Keratinocyte (primary cell): ENCODE data around the gene INPP5E. TPM values are rescaled to one million over a fixed set of nuclear protein-coding genes. Genes with fewer than 3 reads are reported as not detected.

Experiments
- DNase-seq: peaks from one replicate; pipeline ENCODE4 v3.0.0-alpha.2; 2011; ENCODE audit warnings: low read depth, missing footprints, low spot score
- FAIRE-seq: peaks from 2 replicates; lab custom pipeline; 2011; peaks lifted over from hg19 to GRCh38; lab: Jason Lieb, UNC
- H2AFZ ChIP-seq: 2 replicates; pipeline ENCODE4 v1.6.0; 2012; ENCODE audit warnings: low read length, control low read depth, inconsistent platforms; ENCODE audit not compliant: control insufficient read depth
- H3K27ac ChIP-seq: 2 replicates; pipeline ENCODE4 v1.5.1; 2011; ENCODE audit warnings: low read length; ENCODE audit not compliant: control insufficient read depth, insufficient read depth
- H3K27me3 ChIP-seq: 3 replicates; pipeline ENCODE4 v1.6.0; 2011; ENCODE audit warnings: low read length; ENCODE audit not compliant: control insufficient read depth, insufficient read depth; ENCODE audit errors: extremely low read depth
- H3K36me3 ChIP-seq, 2 experiments: 2 replicates in 1 of 2; 3 replicates in 1 of 2; pipeline ENCODE4 v1.5.1; 2011; ENCODE audit warnings: low read length in 2 of 2, mild to moderate bottlenecking in 1 of 2; ENCODE audit not compliant: control insufficient read depth in 2 of 2, insufficient read depth in 2 of 2; ENCODE audit errors: extremely low read depth in 1 of 2
- H3K4me1 ChIP-seq: 3 replicates; pipeline ENCODE4 v1.5.1; 2011; ENCODE audit warnings: low read length; ENCODE audit not compliant: control insufficient read depth, insufficient read depth; ENCODE audit errors: extremely low read depth
- H3K4me2 ChIP-seq: 3 replicates; pipeline ENCODE4 v1.6.0; 2011; ENCODE audit warnings: low read depth, low read length; ENCODE audit not compliant: control insufficient read depth, insufficient read depth; ENCODE audit errors: extremely low read depth
- H3K4me3 ChIP-seq, 3 experiments: fragments of 200-600 bp in 1 of 3; sonication (generic) in 1 of 3; 2 replicates in 2 of 3; 3 replicates in 1 of 3; pipeline ENCODE4 v1.5.1; 2011 to 2016; ENCODE audit warnings: low read length in 3 of 3, mild to moderate bottlenecking in 3 of 3, control low read depth in 2 of 3, inconsistent platforms in 1 of 3, low read depth in 1 of 3, mixed read lengths in 1 of 3, mixed run types in 1 of 3, moderate library complexity in 1 of 3; ENCODE audit not compliant: control insufficient read depth in 2 of 3, insufficient read depth in 2 of 3; ENCODE audit errors: extremely low read depth in 1 of 3
- H3K79me2 ChIP-seq: 2 replicates; pipeline ENCODE4 v1.6.0; 2012; ENCODE audit warnings: low read length; ENCODE audit not compliant: control insufficient read depth, insufficient read depth
- H3K9ac ChIP-seq: 3 replicates; pipeline ENCODE4 v1.6.0; 2011; ENCODE audit warnings: low read length; ENCODE audit not compliant: control insufficient read depth, insufficient read depth; ENCODE audit errors: extremely low read depth
- H3K9me1 ChIP-seq: 3 replicates; pipeline ENCODE4 v1.6.0; 2011; ENCODE audit warnings: low read length; ENCODE audit not compliant: control insufficient read depth, insufficient read depth; ENCODE audit errors: extremely low read depth
- H3K9me3 ChIP-seq: 2 replicates; pipeline ENCODE4 v1.5.1; 2012; ENCODE audit warnings: low read depth, low read length; ENCODE audit not compliant: control insufficient read depth
- H4K20me1 ChIP-seq: 3 replicates; pipeline ENCODE4 v1.6.0; 2011; ENCODE audit warnings: low read length; ENCODE audit not compliant: control insufficient read depth, insufficient read depth; ENCODE audit errors: extremely low read depth
- CTCF ChIP-seq, 3 experiments: IDR thresholded peaks in 1 of 3; conservative IDR thresholded peaks in 1 of 3; optimal IDR thresholded peaks in 1 of 3; 2 replicates in 2 of 3; 3 replicates in 1 of 3; pipeline versions ENCODE3 to v1.5.1; 2011; ENCODE audit warnings: low read length in 3 of 3, mild to moderate bottlenecking in 3 of 3, moderate library complexity in 2 of 3, control low read depth in 1 of 3, inconsistent platforms in 1 of 3; ENCODE audit not compliant: insufficient read depth in 2 of 3; ENCODE audit errors: extremely low read depth in 1 of 3
- EZH2 ChIP-seq: IDR thresholded peaks from one replicate; pipeline ENCODE4 v1.6.1; 2012; ENCODE audit warnings: inconsistent platforms, mild to moderate bottlenecking, low read length, moderate library complexity
- dilution Hi-C: fragments of 300-500 bp; cut with MboI; formaldehyde crosslinking; loops from one replicate; pipeline ENCODE4 v1.7.0; 2020; ENCODE audit warnings: low sequenced_read_pairs; ENCODE audit not compliant: extremely low pct_ligation_motif_present
- polyA plus RNA-seq, 5 experiments: library from polyadenylated mRNA; depleted of rRNA in 3 of 5; stranded (reverse) in 3 of 5; stranded (forward) in 1 of 5; unstranded in 1 of 5; fragments of >200 nt; gene quantifications; 1 replicate in 1 of 5; 2 replicates in 3 of 5; 3 replicates in 1 of 5; pipeline versions ENCODE4 v1.2.1 to v1.2.3, GENCODE V29; 2011 to 2012; ENCODE audit warnings: missing spikeins in 2 of 5, low read depth in 1 of 5, low replicate concordance in 1 of 5

INPP5E gene
- polyA plus RNA-seq, 1 donor (not counting 4 experiments of a cell fraction or from before 2014, with no cell fraction given): 4.4 TPM

- no peaks in the 10 kb centered on the region for H3K27me3 ChIP-seq
- FAIRE-seq (no peak), DNase-seq (no peak)
- H3K9me3 ChIP-seq: no peaks in the 10 kb centered on the region
- no peak overlapping the region for H2AFZ ChIP-seq
- peaks cover 18% of the 10 kb centered on the region for H4K20me1 ChIP-seq
- no peaks in the 10 kb centered on the region for H3K9me1 ChIP-seq
- no peak overlapping the region for H3K9ac ChIP-seq
- TF ChIP-seq CTCF (optimal IDR thresholded peaks at IDR 0.05 in 1 of 3, IDR thresholded peaks at IDR 0.05 in 1 of 3, conservative IDR thresholded peaks at IDR 0.05 in 1 of 3; ENCODE audit: extremely low read depth in 1 of 3, insufficient read depth in 2 of 3, low read length in 3 of 3): no peak
- no peak for TF ChIP-seq EZH2
- no peak overlapping the region for H3K4me3 ChIP-seq
- H3K4me1 ChIP-seq: no peaks in the 10 kb centered on the region
- H3K79me2 ChIP-seq: peaks cover 44% of the 10 kb centered on the region
- no peak overlapping the region for H3K4me2 ChIP-seq
- H3K27ac ChIP-seq: no peak overlapping the region
- dilution Hi-C loops: no loop called here
- H3K36me3 ChIP-seq: peaks cover 52 to 77% of the 10 kb centered on the region in 2 experiments
Observed at GRCh38 chr9:136467766-136468165, 28.1 kb upstream of the INPP5E start.

GRCh38 chr9:136466155-136466541, 26.5 kb upstream of the INPP5E start:
- H3K36me3 ChIP-seq: peaks cover 57 to 76% of the 10 kb centered on the region in 2 experiments

More at GRCh38 chr9:136466155-136466541, 26.5 kb upstream of the INPP5E start:
- Histone ChIP-seq H2AFZ (no peak overlapping the region), H3K27ac (no peak overlapping the region), H4K20me1 (peaks cover 11% of the 10 kb centered on the region), H3K79me2 (peaks cover 35% of the 10 kb centered on the region), H3K9me1 (no peaks in the 10 kb centered on the region), H3K27me3 (no peaks in the 10 kb centered on the region), H3K9me3 (no peaks in the 10 kb centered on the region), H3K4me2 (no peak overlapping the region), H3K4me1 (no peaks in the 10 kb centered on the region), H3K4me3 (no peak overlapping the region), H3K9ac (no peak overlapping the region)
- dilution Hi-C loops: no loop called here
- DNase-seq (no peak), FAIRE-seq (no peak)
- TF ChIP-seq EZH2 (no peak), CTCF (optimal IDR thresholded peaks at IDR 0.05 in 1 of 3, IDR thresholded peaks at IDR 0.05 in 1 of 3, conservative IDR thresholded peaks at IDR 0.05 in 1 of 3; ENCODE audit: extremely low read depth in 1 of 3, insufficient read depth in 2 of 3, low read length in 3 of 3) (no peak)
